K562 (cell line): ENCODE measurements around the gene ELOVL5.
"Not testable (repeated sequence)": the region's sequence is repeated elsewhere in the genome, so short reads cannot be mapped to it uniquely, and the experiment has no call there.

Experiments used
- CTCF ChIP-seq, 3 experiments: IDR thresholded peaks in 2 of 3; conservative IDR thresholded peaks in 1 of 3; 2 replicates each; pipeline ENCODE4 v1.5.1; 2011 to 2012; ENCODE audit warnings: low read length in 3 of 3, mild to moderate bottlenecking in 3 of 3, control low read depth in 2 of 3, improper control_type of control experiment in 1 of 3, inconsistent platforms in 1 of 3, low read depth in 1 of 3, mixed read lengths in 1 of 3, moderate library complexity in 1 of 3; ENCODE audit not compliant: insufficient read depth in 2 of 3
- FOXK2 ChIP-seq, 2 experiments: fragments of 450-650 bp; IDR thresholded peaks in 1 of 2; conservative IDR thresholded peaks in 1 of 2; 2 replicates each; pipeline ENCODE4 v1.6.1; 2016; ENCODE audit warnings: low read depth in 2 of 2, mild to moderate bottlenecking in 1 of 2
- GABPA ChIP-seq: fragments of 200-800 bp; sonication (Bioruptor generic); conservative IDR thresholded peaks from 2 replicates; pipeline ENCODE4 v1.6.1; 2016; ENCODE audit warnings: low read depth, missing genetic modification characterization, missing compliant biosample characterization
- HMGXB4 ChIP-seq: sonication (generic); formaldehyde crosslinking; IDR thresholded peaks from 2 replicates; pipeline ENCODE4 v1.8.1; 2023; ENCODE audit warnings: mild to moderate bottlenecking, missing genetic modification reagents
- KAT7 ChIP-seq: sonication (generic); formaldehyde crosslinking; IDR thresholded peaks from 2 replicates; pipeline ENCODE4 v1.8.0; 2022; ENCODE audit warnings: missing genetic modification reagents, mild to moderate bottlenecking, borderline replicate concordance
- MIER1 ChIP-seq: fragments of 450-650 bp; IDR thresholded peaks from 2 replicates; pipeline ENCODE4 v1.6.1; 2016; ENCODE audit warnings: antibody characterized with exemption, mild to moderate bottlenecking, low read depth
- MYC ChIP-seq, 2 experiments: fragments of 250-450 bp in 1 of 2; sonication (Bioruptor Pico) in 1 of 2; IDR thresholded peaks; 2 replicates each; pipeline versions ENCODE4 v1.5.1 to v1.6.1; 2012 to 2021; ENCODE audit warnings: low read depth in 2 of 2, borderline replicate concordance in 1 of 2, improper control_type of control experiment in 1 of 2, low read length in 1 of 2, mild to moderate bottlenecking in 1 of 2, moderate library complexity in 1 of 2
- NCOA6 ChIP-seq: fragments of 450-650 bp; IDR thresholded peaks from 2 replicates; pipeline ENCODE4 v1.6.1; 2017; ENCODE audit warnings: mild to moderate bottlenecking
- PHB2 ChIP-seq: fragments of 450-650 bp; IDR thresholded peaks from 2 replicates; pipeline ENCODE4 v1.6.1; 2017; ENCODE audit warnings: low read depth
- POLR2A ChIP-seq: fragments of 450-650 bp; conservative IDR thresholded peaks from 2 replicates; pipeline ENCODE4 v1.6.1; 2016
- TFE3 ChIP-seq: fragments of 450-650 bp; formaldehyde crosslinking; IDR thresholded peaks from 2 replicates; pipeline ENCODE4 v1.4.0; 2020; ENCODE audit warnings: mild to moderate bottlenecking, mixed read lengths
- ZBTB34 ChIP-seq: fragments of 250-450 bp; sonication (Bioruptor Pico); IDR thresholded peaks from 2 replicates; pipeline ENCODE4 v1.8.0; 2021; ENCODE audit warnings: mild to moderate bottlenecking, moderate library complexity
- ZNF263 ChIP-seq: sonication (generic); formaldehyde crosslinking; IDR thresholded peaks from 2 replicates; pipeline ENCODE4 v1.8.0; 2022; ENCODE audit warnings: mild to moderate bottlenecking, missing genetic modification reagents, borderline replicate concordance
- TF ChIP-seq, protein P1 (sequence below): fragments of 450-650 bp; IDR thresholded peaks from 2 replicates; pipeline ENCODE4 v1.6.1; 2016

GRCh38 chr6:53304953-53305352, 43.8 kb downstream of the ELOVL5 start:
- TF ChIP-seq GABPA; POLR2A; ZBTB34; CTCF (IDR thresholded peaks at IDR 0.05 in 2 of 3, conservative IDR thresholded peaks at IDR 0.05 in 1 of 3; ENCODE audit: insufficient read depth in 2 of 3, low read depth in 1 of 3, low read length in 3 of 3); KAT7; MYC (IDR thresholded peaks at IDR 0.05; ENCODE audit: low read depth, low read length); MYC (CRISPR knock-in tag; IDR thresholded peaks at IDR 0.05; ENCODE audit: borderline replicate concordance, low read depth); HMGXB4 (CRISPR knock-in tag); TFE3 (CRISPR knock-in tag); ZNF263 (CRISPR knock-in tag); MIER1; FOXK2 (conservative IDR thresholded peaks at IDR 0.05 in 1 of 2, IDR thresholded peaks at IDR 0.05 in 1 of 2; ENCODE audit: low read depth in 2 of 2); NCOA6; PHB2: not testable (repeated sequence)
- TF ChIP-seq, protein P1, sequence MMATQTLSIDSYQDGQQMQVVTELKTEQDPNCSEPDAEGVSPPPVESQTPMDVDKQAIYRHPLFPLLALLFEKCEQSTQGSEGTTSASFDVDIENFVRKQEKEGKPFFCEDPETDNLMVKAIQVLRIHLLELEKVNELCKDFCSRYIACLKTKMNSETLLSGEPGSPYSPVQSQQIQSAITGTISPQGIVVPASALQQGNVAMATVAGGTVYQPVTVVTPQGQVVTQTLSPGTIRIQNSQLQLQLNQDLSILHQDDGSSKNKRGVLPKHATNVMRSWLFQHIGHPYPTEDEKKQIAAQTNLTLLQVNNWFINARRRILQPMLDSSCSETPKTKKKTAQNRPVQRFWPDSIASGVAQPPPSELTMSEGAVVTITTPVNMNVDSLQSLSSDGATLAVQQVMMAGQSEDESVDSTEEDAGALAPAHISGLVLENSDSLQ = not testable (repeated sequence)
